ENCODE measurements around the gene IER2.

IER2 gene

DNA sequence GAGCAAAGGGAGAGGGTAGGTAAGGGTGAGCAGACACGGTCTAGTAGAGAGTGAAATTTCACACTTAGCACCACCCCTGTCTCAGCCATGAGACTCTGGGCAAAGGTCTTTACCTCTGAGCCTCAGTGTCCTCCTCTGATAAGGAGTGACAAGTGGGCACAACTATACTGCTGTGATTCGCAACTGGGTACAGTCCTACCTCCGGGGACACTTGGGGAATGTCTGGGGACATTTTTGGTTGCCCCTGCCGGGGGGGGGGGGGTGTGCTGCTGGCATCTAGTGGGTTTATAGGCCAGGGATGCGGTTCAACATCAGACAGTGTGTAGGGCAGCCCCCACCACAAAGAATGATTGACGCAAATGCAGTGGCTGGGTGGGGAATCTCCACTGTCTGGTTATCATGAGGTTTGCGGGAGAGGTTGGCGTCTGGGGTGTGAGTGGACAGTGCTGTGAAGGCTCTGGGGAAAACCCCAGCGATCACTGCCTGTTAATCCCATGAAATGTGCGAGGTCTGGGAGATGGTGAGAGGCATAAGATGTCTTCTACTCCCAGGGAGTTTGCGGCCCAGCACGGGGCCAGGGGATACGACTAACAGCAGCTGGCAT is 27.8 kb upstream of the IER2 start:
- TF ChIP-seq, protein P1, sequence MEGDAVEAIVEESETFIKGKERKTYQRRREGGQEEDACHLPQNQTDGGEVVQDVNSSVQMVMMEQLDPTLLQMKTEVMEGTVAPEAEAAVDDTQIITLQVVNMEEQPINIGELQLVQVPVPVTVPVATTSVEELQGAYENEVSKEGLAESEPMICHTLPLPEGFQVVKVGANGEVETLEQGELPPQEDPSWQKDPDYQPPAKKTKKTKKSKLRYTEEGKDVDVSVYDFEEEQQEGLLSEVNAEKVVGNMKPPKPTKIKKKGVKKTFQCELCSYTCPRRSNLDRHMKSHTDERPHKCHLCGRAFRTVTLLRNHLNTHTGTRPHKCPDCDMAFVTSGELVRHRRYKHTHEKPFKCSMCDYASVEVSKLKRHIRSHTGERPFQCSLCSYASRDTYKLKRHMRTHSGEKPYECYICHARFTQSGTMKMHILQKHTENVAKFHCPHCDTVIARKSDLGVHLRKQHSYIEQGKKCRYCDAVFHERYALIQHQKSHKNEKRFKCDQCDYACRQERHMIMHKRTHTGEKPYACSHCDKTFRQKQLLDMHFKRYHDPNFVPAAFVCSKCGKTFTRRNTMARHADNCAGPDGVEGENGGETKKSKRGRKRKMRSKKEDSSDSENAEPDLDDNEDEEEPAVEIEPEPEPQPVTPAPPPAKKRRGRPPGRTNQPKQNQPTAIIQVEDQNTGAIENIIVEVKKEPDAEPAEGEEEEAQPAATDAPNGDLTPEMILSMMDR (IDR thresholded peaks at IDR 0.05; ENCODE audit: insufficient read depth, low read length, missing control alignments), result no peak
- ChIA-PET POLR2A (interaction anchor here (0.9 to 1.4 kb wide), 3 partner anchors 10 to 32 kb away, joined by 3 to 4 read pairs (median 4); no protein-coding TSS in a partner anchor), CTCF (interaction anchor here (1.0 kb wide), 1 partner anchor 10 kb away, joined by 3 read pairs; no protein-coding TSS in a partner anchor)
- no peak overlapping the region for H3K4me3 ChIP-seq (ENCODE audit: low read depth, low read length)
- DNase-seq (ENCODE audit: low read depth, low spot score), result no peak

DNA sequence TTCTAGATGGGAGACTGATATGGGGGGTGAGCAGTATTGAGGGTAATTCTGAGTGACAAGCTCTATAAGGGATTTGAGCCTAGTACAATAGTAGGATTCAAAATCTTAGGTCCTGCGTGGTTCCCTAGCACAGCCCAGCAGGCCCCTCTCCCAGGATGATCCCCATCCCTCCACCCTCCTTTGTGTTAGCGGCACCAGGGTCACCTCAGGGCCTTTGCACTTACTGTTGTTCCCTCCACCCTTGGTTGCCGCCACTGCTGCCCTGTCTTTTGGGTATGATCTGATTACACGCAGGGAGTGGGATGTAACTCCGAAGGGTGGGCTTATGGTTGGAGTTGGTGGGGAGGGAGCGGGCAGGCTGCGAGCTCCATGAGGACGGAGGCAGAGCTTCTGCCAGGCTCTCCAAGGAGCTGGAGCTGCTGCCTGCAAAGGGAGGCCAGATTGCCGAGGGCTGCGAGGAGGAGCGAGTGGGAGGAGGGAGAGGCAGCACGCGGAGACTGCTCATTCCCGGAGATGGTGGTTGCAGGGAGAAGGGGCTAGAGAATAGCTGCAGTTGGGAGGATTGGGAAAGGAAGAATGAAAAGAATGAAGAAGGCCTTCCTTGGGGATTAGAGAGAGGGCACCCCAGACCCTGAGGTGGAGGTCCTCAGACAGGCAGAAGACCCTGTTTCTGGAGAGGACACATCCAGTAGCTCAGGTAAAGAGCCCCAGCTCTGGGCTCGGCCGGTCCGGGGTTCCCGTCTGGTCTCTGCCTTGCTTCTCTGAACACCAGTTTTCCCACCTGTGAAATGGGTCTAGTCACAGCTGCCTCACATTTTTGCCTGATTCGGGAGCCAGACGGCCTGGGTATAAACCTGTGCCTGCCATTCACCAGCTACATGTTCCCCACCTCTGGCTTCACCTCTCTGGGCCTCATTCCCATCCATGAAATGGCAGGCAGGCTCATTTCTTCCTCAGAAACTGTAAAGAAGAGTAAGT is 26.9 kb upstream of the IER2 start:
- ChIA-PET CTCF (interaction anchor here (1.0 to 1.1 kb wide), 3 partner anchors 9 to 158 kb away, joined by 3 to 4 read pairs (median 3); no protein-coding TSS in a partner anchor), POLR2A (interaction anchor here (0.9 to 1.4 kb wide), 3 partner anchors 9 to 31 kb away, joined by 3 to 4 read pairs (median 4); no protein-coding TSS in a partner anchor)
- TF ChIP-seq, protein P1 (IDR thresholded peaks at IDR 0.05; ENCODE audit: insufficient read depth, low read length, missing control alignments), result no peak
- no peak for DNase-seq (ENCODE audit: low read depth, low spot score)
- H3K4me3 ChIP-seq (ENCODE audit: low read depth, low read length), result no peak overlapping the region

DNA sequence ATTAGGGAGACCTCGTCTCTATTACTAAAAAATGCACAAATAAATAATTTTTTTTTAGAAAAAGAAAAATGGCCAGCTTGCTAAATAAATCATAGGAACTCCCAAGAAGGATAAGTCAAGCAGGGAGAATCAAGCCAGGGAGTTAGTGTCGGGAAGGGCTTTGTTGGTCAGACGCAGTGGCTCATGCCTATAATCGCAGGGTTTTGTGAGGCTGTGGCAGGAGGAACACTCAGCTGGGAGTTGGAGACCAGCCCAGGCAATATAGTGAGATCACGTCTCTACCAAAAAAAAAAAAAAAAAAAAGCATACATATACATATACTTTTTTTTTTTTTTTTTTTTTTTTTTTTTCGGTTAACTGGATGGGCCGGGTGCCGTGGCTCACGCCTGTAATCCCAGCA is 23.2 kb upstream of the IER2 start:
- POLR2A ChIA-PET, result interaction anchor here (0.9 kb wide), 1 partner anchor 28 kb away, joined by 5 read pairs; no protein-coding TSS in a partner anchor
- DNase-seq (ENCODE audit: low read depth, low spot score), result no peak
- CTCF ChIA-PET, result interaction anchor here (1.2 to 2.6 kb wide), 3 partner anchors 33 to 162 kb away, joined by 4 to 14 read pairs (median 9); no protein-coding TSS in a partner anchor
- H3K4me3 ChIP-seq (ENCODE audit: low read depth, low read length), result no peak overlapping the region
- TF ChIP-seq, protein P1 (IDR thresholded peaks at IDR 0.05; ENCODE audit: insufficient read depth, low read length, missing control alignments), result no peak

DNA sequence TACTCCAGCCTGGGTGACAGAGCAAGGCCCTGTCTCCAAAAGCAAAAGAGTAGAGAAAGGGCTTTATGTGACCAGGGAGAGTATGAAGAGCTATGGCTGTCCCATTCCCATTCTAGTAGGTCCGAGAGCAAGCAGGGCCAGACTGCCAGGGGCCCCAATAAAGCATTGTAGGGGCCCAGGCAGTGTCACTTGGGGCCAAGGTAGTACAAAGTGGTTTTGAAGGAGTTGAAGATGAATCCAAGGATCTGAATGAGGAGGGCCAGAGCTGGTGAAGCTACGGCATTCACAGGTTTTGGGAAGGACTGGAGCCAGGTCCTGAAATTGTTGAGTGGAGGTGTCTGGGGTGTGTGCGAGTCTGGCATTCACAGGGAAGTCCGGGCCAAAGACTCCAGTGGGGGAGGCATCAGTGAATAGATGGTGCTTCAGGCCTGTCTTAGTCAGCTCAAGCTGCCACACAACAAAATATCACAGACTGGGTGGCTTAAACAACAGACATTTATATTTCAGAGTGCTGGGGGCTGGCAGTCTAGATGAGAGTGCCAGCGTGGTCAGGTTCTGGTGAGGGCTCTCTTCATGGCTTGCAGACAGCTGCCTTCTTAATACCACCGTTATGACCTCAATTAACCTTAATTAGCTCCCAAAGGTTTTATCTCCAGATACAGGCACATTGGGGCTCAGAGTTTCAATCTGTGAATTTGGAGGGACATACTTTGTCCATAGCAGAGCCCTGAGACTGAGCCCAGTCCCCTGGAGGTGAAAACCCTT is 22.2 kb upstream of the IER2 start:
- CTCF ChIA-PET, result interaction anchor here (0.8 to 2.0 kb wide), 3 partner anchors 9 to 152 kb away, joined by 3 to 9 read pairs (median 6); no protein-coding TSS in a partner anchor
- no peak overlapping the region for H3K4me3 ChIP-seq (ENCODE audit: low read depth, low read length)
- TF ChIP-seq, protein P1 (IDR thresholded peaks at IDR 0.05; ENCODE audit: insufficient read depth, low read length, missing control alignments), result no peak
- no peak for DNase-seq (ENCODE audit: low read depth, low spot score)
- POLR2A ChIA-PET, result interaction anchor here (0.6 to 0.9 kb wide), 2 partner anchors 27 to 143 kb away, joined by 3 to 5 read pairs; no protein-coding TSS in a partner anchor

DNA sequence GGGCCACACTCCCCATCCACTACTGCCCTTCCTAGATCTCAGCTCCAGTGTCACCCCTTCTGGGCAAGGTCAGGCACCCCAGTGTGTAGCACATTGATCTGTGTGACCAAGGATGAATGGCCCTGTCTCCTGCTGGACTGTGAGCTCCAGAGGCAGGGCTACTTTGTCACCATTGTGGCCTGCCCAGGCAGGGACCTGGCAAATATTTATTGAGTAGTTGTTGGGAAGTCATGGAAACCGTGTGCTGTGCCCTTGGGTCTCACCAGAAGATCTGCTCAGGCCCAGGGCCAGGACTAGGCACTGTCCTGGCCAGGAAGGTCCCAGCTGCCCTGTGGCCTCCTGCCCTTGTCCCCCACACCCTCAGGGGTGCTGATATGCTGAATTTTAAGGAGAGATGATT is 21.6 kb upstream of the IER2 start:
- no peak overlapping the region for H3K4me3 ChIP-seq (ENCODE audit: low read depth, low read length)
- CTCF ChIA-PET, result interaction anchor here (1.2 to 2.0 kb wide), 3 partner anchors 9 to 163 kb away, joined by 6 to 9 read pairs (median 7); no protein-coding TSS in a partner anchor
- TF ChIP-seq, protein P1 (IDR thresholded peaks at IDR 0.05; ENCODE audit: insufficient read depth, low read length, missing control alignments), result no peak
- DNase-seq (ENCODE audit: low read depth, low spot score), result no peak
- POLR2A ChIA-PET, result interaction anchor here (1.0 kb wide), 1 partner anchor 15 kb away, joined by 3 read pairs; no protein-coding TSS in a partner anchor

Measured in AG04449 (cell line).